Endothelial cell of umbilical vein (primary cell): ENCODE data around the gene APOB. TPM values are rescaled to one million over a fixed set of nuclear protein-coding genes. Genes with fewer than 3 reads are reported as not detected.

Experiments used
- BruUV-seq: library from RNA; stranded (reverse); fragments of 400-500 nt; replicated peaks from 2 replicates; lab custom pipeline; 2021; lab: Mats Ljungman, UMichigan
- CTCF ChIA-PET: fragments of 300-600, 350-600 bp; sonication (Branson Sonifier 250); formaldehyde crosslinking; loops from one replicate; lab custom pipeline; 2021; ENCODE audit warnings: antibody characterized with exemption, inconsistent platforms; lab: Charles Lee
- POLR2A ChIA-PET: fragments of 300-600, 350-600 bp; sonication (Branson Sonifier 250); formaldehyde crosslinking; loops from one replicate; lab custom pipeline; 2021; ENCODE audit warnings: antibody characterized with exemption, inconsistent platforms; lab: Charles Lee
- DNase-seq: peaks from one replicate; pipeline ENCODE4 v3.0.0-alpha.2; 2011; ENCODE audit warnings: low read depth, low spot score
- FAIRE-seq: peaks from 2 replicates; lab custom pipeline; 2011; peaks lifted over from hg19 to GRCh38; lab: Jason Lieb, UNC
- H2AFZ ChIP-seq: 2 replicates; pipeline ENCODE4 v1.6.0; 2012; ENCODE audit warnings: low read depth, low read length, control low read depth, inconsistent platforms
- H3K27ac ChIP-seq: 2 replicates; pipeline ENCODE4 v1.5.1; 2011; ENCODE audit warnings: low read depth, mild to moderate bottlenecking, control low read depth, low read length, moderate library complexity; ENCODE audit not compliant: insufficient read depth
- H3K27me3 ChIP-seq, 2 experiments: 2 replicates each; pipeline versions ENCODE4 v1.6.0 to v1.6.1; 2011; ENCODE audit warnings: low read length in 2 of 2, mixed read lengths in 1 of 2; ENCODE audit not compliant: control insufficient read depth in 2 of 2, insufficient read depth in 2 of 2
- H3K36me3 ChIP-seq, 2 experiments: 2 replicates in 1 of 2; 3 replicates in 1 of 2; pipeline ENCODE4 v1.5.1; 2011; ENCODE audit warnings: low read length in 2 of 2, mild to moderate bottlenecking in 1 of 2, moderate library complexity in 1 of 2; ENCODE audit not compliant: control insufficient read depth in 2 of 2, insufficient read depth in 2 of 2; ENCODE audit errors: extremely low read depth in 1 of 2
- H3K4me1 ChIP-seq: 3 replicates; pipeline ENCODE4 v1.5.1; 2011; ENCODE audit warnings: mild to moderate bottlenecking, low read length; ENCODE audit not compliant: control insufficient read depth, insufficient read depth; ENCODE audit errors: extremely low read depth
- H3K4me2 ChIP-seq: 2 replicates; pipeline ENCODE4 v1.6.1; 2011; ENCODE audit warnings: low read length, control low read depth, mixed read lengths; ENCODE audit not compliant: insufficient read depth
- H3K4me3 ChIP-seq, 3 experiments: fragments of 200-600 bp in 1 of 3; sonication (generic), shearing (Covaris generic) in 1 of 3; replicated peaks in 1 of 3; 2 replicates each; pipeline ENCODE4 v1.5.1; 2011 to 2016; ENCODE audit warnings: control low read depth in 3 of 3, low read length in 3 of 3, mild to moderate bottlenecking in 2 of 3, inconsistent platforms in 1 of 3, low read depth in 1 of 3, moderate library complexity in 1 of 3; ENCODE audit not compliant: insufficient read depth in 1 of 3
- H3K79me2 ChIP-seq: 2 replicates; pipeline ENCODE4 v1.6.0; 2012; ENCODE audit warnings: low read length, inconsistent platforms; ENCODE audit not compliant: control insufficient read depth, insufficient read depth
- H3K9ac ChIP-seq: replicated peaks from 2 replicates; pipeline ENCODE3; 2011; ENCODE audit warnings: low read length, control low read depth; ENCODE audit not compliant: insufficient read depth; ENCODE audit errors: extremely low read depth
- H3K9me1 ChIP-seq: replicated peaks from 3 replicates; pipeline ENCODE4 v1.6.0; 2011; ENCODE audit warnings: mild to moderate bottlenecking, low read length; ENCODE audit not compliant: control insufficient read depth, insufficient read depth; ENCODE audit errors: extremely low read depth
- H3K9me3 ChIP-seq: replicated peaks from 2 replicates; pipeline ENCODE4 v1.5.1; 2012; ENCODE audit warnings: low read length, inconsistent platforms; ENCODE audit not compliant: control insufficient read depth, insufficient read depth
- H4K20me1 ChIP-seq: replicated peaks from 2 replicates; pipeline ENCODE3; 2011; ENCODE audit warnings: mild to moderate bottlenecking, low read length; ENCODE audit not compliant: control insufficient read depth, insufficient read depth; ENCODE audit errors: extremely low read depth
- GATA2 ChIP-seq: IDR thresholded peaks from 2 replicates; pipeline ENCODE4 v1.7.0; 2011; ENCODE audit warnings: low read depth, mild to moderate bottlenecking, moderate library complexity, mixed read lengths, low read length; ENCODE audit not compliant: insufficient read length, insufficient read depth
- POLR2A ChIP-seq: IDR thresholded peaks from 2 replicates; pipeline ENCODE4 v1.6.1; 2012; ENCODE audit warnings: low read depth, mild to moderate bottlenecking, control low read depth, low read length
- POLR2AphosphoS5 ChIP-seq: IDR thresholded peaks from 2 replicates; pipeline ENCODE4 v1.6.1; 2012; ENCODE audit warnings: low read depth, mild to moderate bottlenecking, control low read depth, low read length, moderate library complexity; ENCODE audit not compliant: insufficient read depth
- dilution Hi-C: fragments of 300-500 bp; cut with MboI; formaldehyde crosslinking; loops from one replicate; pipeline ENCODE4 v1.15.0; 2019; ENCODE audit warnings: low sequenced_read_pairs; ENCODE audit not compliant: extremely low pct_ligation_motif_present
- intact Hi-C: fragments of 100-400 bp; cut with micrococcal nuclease; formaldehyde crosslinking; loops from one replicate; pipeline ENCODE4 v1.10.0; 2022
- polyA plus RNA-seq, 4 experiments: library from polyadenylated mRNA; depleted of rRNA in 3 of 4; stranded (reverse) in 3 of 4; unstranded in 1 of 4; fragments of >200 nt; gene quantifications; 2 replicates each; pipeline versions ENCODE4 v1.2.1 to v1.2.3, GENCODE V29; 2011 to 2012; ENCODE audit warnings: missing spikeins in 1 of 4
- total RNA-seq: library from RNA; stranded (reverse); gene quantifications from 2 replicates; pipeline ENCODE4 v1.2.3, GENCODE V29; 2021

Gene APOB
- total and polyA plus RNA-seq, 2 donors (not counting 3 experiments of a cell fraction or from before 2014, with no cell fraction given): 0.07 to 0.09 TPM

DNA sequence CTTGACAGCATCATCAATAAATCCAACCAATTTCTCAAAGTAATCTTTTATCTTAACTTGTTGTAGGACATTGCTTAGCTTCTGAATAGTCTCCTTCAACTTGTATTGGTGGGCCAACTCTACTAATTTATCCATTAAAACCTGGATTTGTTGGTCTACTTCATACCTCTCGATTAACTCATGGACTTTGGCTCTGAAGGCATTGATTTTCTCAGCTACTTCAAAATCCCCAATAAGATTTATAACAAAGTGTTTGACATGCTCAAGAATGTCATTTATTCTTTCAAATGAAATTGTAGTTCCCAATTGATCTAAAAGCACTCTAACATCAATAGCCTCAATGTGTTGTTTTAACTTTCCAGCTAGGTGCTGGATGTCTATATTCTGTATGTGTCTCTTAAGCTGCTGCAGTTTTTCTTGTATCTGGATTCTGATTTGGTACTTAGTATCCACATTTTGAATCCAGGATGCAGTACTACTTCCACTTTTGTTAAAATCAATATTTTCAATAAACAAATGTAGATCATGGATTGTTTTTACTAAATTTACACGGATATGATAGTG is 34.1 kb downstream of the APOB start:
- Histone ChIP-seq H3K4me1 (no peaks in the 10 kb centered on the region), H3K9ac (no peak overlapping the region), H3K27me3 (no peaks in the 10 kb centered on the region), H3K4me3 (no peak overlapping the region), H3K9me3 (no peaks in the 10 kb centered on the region), H3K36me3 (no peaks in the 10 kb centered on the region), H3K4me2 (no peak overlapping the region), H2AFZ (no peak overlapping the region), H4K20me1 (no peaks in the 10 kb centered on the region), H3K9me1 (no peaks in the 10 kb centered on the region), H3K27ac (no peak overlapping the region), H3K79me2 (no peaks in the 10 kb centered on the region)
- BruUV-seq: no TSS peak
- FAIRE-seq: no peak
- no peak for TF ChIP-seq POLR2A
- no peak for TF ChIP-seq GATA2
- TF ChIP-seq POLR2AphosphoS5: no peak
- no peak for DNase-seq
- ChIA-PET POLR2A (no interaction called here), CTCF (interaction anchor here (0.7 to 1.5 kb wide), 2 partner anchors 46 to 348 kb away, joined by 3 to 5 read pairs; no protein-coding TSS in a partner anchor)
- intact Hi-C loops (no loop called here), dilution Hi-C loops (no loop called here)

GRCh38 chr2:21008790-21009661 is 34.8 kb downstream of the APOB start:
- no peak overlapping the region for H3K27ac ChIP-seq
- FAIRE-seq (no peak), DNase-seq (no peak)
- no peaks in the 10 kb centered on the region for H3K36me3 ChIP-seq
- H3K79me2 ChIP-seq: no peaks in the 10 kb centered on the region
- dilution Hi-C loops (no loop called here), intact Hi-C loops (no loop called here)
- POLR2A ChIA-PET: no interaction called here
- CTCF ChIA-PET: interaction anchor here (0.7 to 1.5 kb wide), 2 partner anchors 45 to 347 kb away, joined by 3 to 5 read pairs; no protein-coding TSS in a partner anchor
- H4K20me1 ChIP-seq: no peaks in the 10 kb centered on the region
- H3K9me3 ChIP-seq: no peaks in the 10 kb centered on the region
- no peak overlapping the region for H3K9ac ChIP-seq
- H2AFZ ChIP-seq: no peak overlapping the region
- no peaks in the 10 kb centered on the region for H3K27me3 ChIP-seq
- no peak for TF ChIP-seq POLR2A
- H3K4me3 ChIP-seq: no peak overlapping the region
- no peaks in the 10 kb centered on the region for H3K4me1 ChIP-seq
- no TSS peak for BruUV-seq
- no peak overlapping the region for H3K4me2 ChIP-seq
- no peaks in the 10 kb centered on the region for H3K9me1 ChIP-seq
